Measurements from ENCODE around the gene ODF4.

The ODF4 gene

GRCh38 chr17:8337802-8338752 is 1.6 kb upstream of the ODF4 start:
- TF ChIP-seq EZH2phosphoT487 (conservative IDR thresholded peaks at IDR 0.05; ENCODE audit: low read length) = no peak
- TF ChIP-seq, protein P1, sequence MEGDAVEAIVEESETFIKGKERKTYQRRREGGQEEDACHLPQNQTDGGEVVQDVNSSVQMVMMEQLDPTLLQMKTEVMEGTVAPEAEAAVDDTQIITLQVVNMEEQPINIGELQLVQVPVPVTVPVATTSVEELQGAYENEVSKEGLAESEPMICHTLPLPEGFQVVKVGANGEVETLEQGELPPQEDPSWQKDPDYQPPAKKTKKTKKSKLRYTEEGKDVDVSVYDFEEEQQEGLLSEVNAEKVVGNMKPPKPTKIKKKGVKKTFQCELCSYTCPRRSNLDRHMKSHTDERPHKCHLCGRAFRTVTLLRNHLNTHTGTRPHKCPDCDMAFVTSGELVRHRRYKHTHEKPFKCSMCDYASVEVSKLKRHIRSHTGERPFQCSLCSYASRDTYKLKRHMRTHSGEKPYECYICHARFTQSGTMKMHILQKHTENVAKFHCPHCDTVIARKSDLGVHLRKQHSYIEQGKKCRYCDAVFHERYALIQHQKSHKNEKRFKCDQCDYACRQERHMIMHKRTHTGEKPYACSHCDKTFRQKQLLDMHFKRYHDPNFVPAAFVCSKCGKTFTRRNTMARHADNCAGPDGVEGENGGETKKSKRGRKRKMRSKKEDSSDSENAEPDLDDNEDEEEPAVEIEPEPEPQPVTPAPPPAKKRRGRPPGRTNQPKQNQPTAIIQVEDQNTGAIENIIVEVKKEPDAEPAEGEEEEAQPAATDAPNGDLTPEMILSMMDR (IDR thresholded peaks at IDR 0.05; ENCODE audit: insufficient read depth, low read length, poor library complexity, severe bottlenecking) = no peak
- no peak overlapping the region for H3K9ac ChIP-seq (ENCODE audit: low read length)

GRCh38 chr17:8338753-8339140 is 893 bp upstream of the ODF4 start:
- H2AFZ ChIP-seq (ENCODE audit: low read depth, low read length, severe bottlenecking) = no peak overlapping the region
- H3K9me3 ChIP-seq (ENCODE audit: insufficient read depth, low read length) = no peaks in the 10 kb centered on the region
- H3K27me3 ChIP-seq (ENCODE audit: low read length) = no peaks in the 10 kb centered on the region
- no peak overlapping the region for H3K4me3 ChIP-seq (ENCODE audit: insufficient read depth, low read length, poor library complexity, severe bottlenecking)
- H3K27ac ChIP-seq (ENCODE audit: low read depth, low read length) = no peak overlapping the region
- TF ChIP-seq, protein P1 (IDR thresholded peaks at IDR 0.05; ENCODE audit: insufficient read depth, low read length, poor library complexity, severe bottlenecking) = no peak
- no peak for TF ChIP-seq EZH2phosphoT487 (conservative IDR thresholded peaks at IDR 0.05; ENCODE audit: low read length)
- H3F3A ChIP-seq (ENCODE audit: insufficient read depth) = no peaks in the 10 kb centered on the region
- H3K4me2 ChIP-seq (ENCODE audit: low read depth, low read length, poor library complexity, severe bottlenecking) = no peak overlapping the region
- H3K79me2 ChIP-seq (ENCODE audit: insufficient read depth, low read length) = no peaks in the 10 kb centered on the region
- H4K20me1 ChIP-seq (ENCODE audit: low read depth, low read length) = no peaks in the 10 kb centered on the region
- H3K9me2 ChIP-seq (replicated peaks; ENCODE audit: insufficient read depth, low read length) = no peaks in the 10 kb centered on the region
- H3K9ac ChIP-seq (ENCODE audit: low read length) = no peak overlapping the region
- H3K36me3 ChIP-seq (ENCODE audit: low read length) = no peaks in the 10 kb centered on the region

More at GRCh38 chr17:8337802-8338752, 1.6 kb upstream of the ODF4 start:
- H4K20me1 ChIP-seq (ENCODE audit: low read depth, low read length) = no peaks in the 10 kb centered on the region
- no peaks in the 10 kb centered on the region for H3F3A ChIP-seq (ENCODE audit: insufficient read depth)
- no peaks in the 10 kb centered on the region for H3K9me3 ChIP-seq (ENCODE audit: insufficient read depth, low read length)
- H3K9me2 ChIP-seq (replicated peaks; ENCODE audit: insufficient read depth, low read length) = no peaks in the 10 kb centered on the region
- no peaks in the 10 kb centered on the region for H3K27me3 ChIP-seq (ENCODE audit: low read length)
- H3K4me3 ChIP-seq (ENCODE audit: insufficient read depth, low read length, poor library complexity, severe bottlenecking) = no peak overlapping the region
- H3K27ac ChIP-seq (ENCODE audit: low read depth, low read length) = no peak overlapping the region
- H3K36me3 ChIP-seq (ENCODE audit: low read length) = no peaks in the 10 kb centered on the region
- no peaks in the 10 kb centered on the region for H3K79me2 ChIP-seq (ENCODE audit: insufficient read depth, low read length)
- no peak overlapping the region for H3K4me2 ChIP-seq (ENCODE audit: low read depth, low read length, poor library complexity, severe bottlenecking)
- H2AFZ ChIP-seq (ENCODE audit: low read depth, low read length, severe bottlenecking) = no peak overlapping the region

DNA sequence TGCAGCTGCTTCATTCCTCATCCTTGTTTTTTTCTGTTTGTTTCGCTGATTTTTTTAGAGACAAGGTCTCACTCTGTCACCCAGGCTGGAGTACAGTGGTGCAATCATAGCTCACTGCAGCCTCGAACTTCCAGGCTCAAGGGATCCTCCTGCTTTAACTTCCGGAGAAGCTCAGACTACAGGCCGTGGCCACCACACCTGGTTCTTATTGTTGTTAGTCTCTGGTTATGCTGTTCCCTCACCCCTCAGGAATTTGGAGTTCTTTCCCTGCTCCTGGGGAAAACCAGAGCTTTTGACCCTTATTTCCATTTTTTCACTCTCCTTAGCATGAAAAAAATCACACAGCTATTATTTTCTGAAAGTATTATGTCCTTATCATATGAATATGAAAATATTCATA is 1.8 kb downstream of the ODF4 start:
- no peaks in the 10 kb centered on the region for H3K9me3 ChIP-seq (ENCODE audit: insufficient read depth, low read length)
- H3K9ac ChIP-seq (ENCODE audit: low read length) = no peak overlapping the region
- H3K79me2 ChIP-seq (ENCODE audit: insufficient read depth, low read length) = no peaks in the 10 kb centered on the region
- no peak for TF ChIP-seq EZH2phosphoT487 (conservative IDR thresholded peaks at IDR 0.05; ENCODE audit: low read length)
- TF ChIP-seq, protein P1 (IDR thresholded peaks at IDR 0.05; ENCODE audit: insufficient read depth, low read length, poor library complexity, severe bottlenecking) = no peak
- no peak overlapping the region for H3K27ac ChIP-seq (ENCODE audit: low read depth, low read length)
- H4K20me1 ChIP-seq (ENCODE audit: low read depth, low read length) = no peaks in the 10 kb centered on the region
- no peaks in the 10 kb centered on the region for H3F3A ChIP-seq (ENCODE audit: insufficient read depth)
- H3K9me2 ChIP-seq (replicated peaks; ENCODE audit: insufficient read depth, low read length) = no peaks in the 10 kb centered on the region
- H3K4me2 ChIP-seq (ENCODE audit: low read depth, low read length, poor library complexity, severe bottlenecking) = no peak overlapping the region
- no peak overlapping the region for H2AFZ ChIP-seq (ENCODE audit: low read depth, low read length, severe bottlenecking)
- no peaks in the 10 kb centered on the region for H3K36me3 ChIP-seq (ENCODE audit: low read length)
- no peak overlapping the region for H3K4me3 ChIP-seq (ENCODE audit: insufficient read depth, low read length, poor library complexity, severe bottlenecking)
- no peaks in the 10 kb centered on the region for H3K27me3 ChIP-seq (ENCODE audit: low read length)
